ENCODE data around the gene STXBP1.

DNA sequence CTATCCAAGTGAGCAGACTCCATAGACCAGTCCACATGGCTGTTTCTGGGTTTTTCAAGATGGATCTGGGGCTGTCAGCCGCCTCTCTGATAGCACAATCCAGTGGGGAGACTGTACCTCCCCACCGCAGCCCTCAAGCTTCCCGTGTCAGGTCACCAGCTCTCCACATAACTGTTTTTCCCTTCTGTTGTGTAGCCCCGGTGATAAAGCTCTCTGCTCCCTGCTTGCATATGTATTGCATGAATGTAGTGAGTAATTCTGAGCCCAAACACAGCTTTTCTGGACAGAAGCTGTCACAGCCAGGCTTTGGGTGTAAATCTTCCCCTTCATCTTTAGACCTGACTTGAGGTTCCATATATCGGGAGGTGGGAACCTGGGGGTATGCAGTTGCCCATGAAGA lies 71.6 kb downstream of the STXBP1 start:
- TF ChIP-seq, protein P1, sequence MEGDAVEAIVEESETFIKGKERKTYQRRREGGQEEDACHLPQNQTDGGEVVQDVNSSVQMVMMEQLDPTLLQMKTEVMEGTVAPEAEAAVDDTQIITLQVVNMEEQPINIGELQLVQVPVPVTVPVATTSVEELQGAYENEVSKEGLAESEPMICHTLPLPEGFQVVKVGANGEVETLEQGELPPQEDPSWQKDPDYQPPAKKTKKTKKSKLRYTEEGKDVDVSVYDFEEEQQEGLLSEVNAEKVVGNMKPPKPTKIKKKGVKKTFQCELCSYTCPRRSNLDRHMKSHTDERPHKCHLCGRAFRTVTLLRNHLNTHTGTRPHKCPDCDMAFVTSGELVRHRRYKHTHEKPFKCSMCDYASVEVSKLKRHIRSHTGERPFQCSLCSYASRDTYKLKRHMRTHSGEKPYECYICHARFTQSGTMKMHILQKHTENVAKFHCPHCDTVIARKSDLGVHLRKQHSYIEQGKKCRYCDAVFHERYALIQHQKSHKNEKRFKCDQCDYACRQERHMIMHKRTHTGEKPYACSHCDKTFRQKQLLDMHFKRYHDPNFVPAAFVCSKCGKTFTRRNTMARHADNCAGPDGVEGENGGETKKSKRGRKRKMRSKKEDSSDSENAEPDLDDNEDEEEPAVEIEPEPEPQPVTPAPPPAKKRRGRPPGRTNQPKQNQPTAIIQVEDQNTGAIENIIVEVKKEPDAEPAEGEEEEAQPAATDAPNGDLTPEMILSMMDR (IDR thresholded peaks at IDR 0.05; ENCODE audit: low read depth, low read length, poor library complexity, severe bottlenecking), result no peak
- TF ChIP-seq EZH2phosphoT487 (IDR thresholded peaks at IDR 0.05; ENCODE audit: borderline replicate concordance, low read length), result no peak
